ENCODE results near the gene KAZN. TPM values are rescaled to one million over a fixed set of nuclear protein-coding genes. Genes with fewer than 3 reads are reported as not detected.

The KAZN gene
- total and polyA plus RNA-seq, 11 donors = 0.65 to 6.5 (median 2.3) TPM

GRCh38 chr1:14788080-14788479 lies 189.6 kb downstream of the KAZN start:
- no peak overlapping the region for H3K4me3 ChIP-seq
- no peak overlapping the region for H3K27ac ChIP-seq
- DNase-seq (no peak), ATAC-seq (no peak)
- TF ChIP-seq CTCF (IDR thresholded peaks at IDR 0.05) (no peak), POLR2A (IDR thresholded peaks at IDR 0.05) (no peak)
- 79 to 93% (median 80%) methylated on average over 7 of the region's 7 CpGs for WGBS, 4 donors
- H3K9me3 ChIP-seq = no peaks in the 10 kb centered on the region
- intact Hi-C loops (cut with DNase I) = loop anchor here in 2 of 10 donors (10.0 kb wide), 2 partner anchors 117 to 257 kb away; no protein-coding TSS in a partner anchor
- H3K4me1 ChIP-seq = no peaks in the 10 kb centered on the region
- H3K36me3 ChIP-seq = no peaks in the 10 kb centered on the region
- H3K27me3 ChIP-seq = peaks cover 0 to 5% (median 0%) of the 10 kb centered on the region in 9 donors

- ATAC-seq (no peak), DNase-seq (no peak)
- Histone ChIP-seq H3K4me1 (no peaks in the 10 kb centered on the region), H3K4me3 (no peak overlapping the region), H3K9me3 (no peaks in the 10 kb centered on the region), H3K27me3 (no peaks in the 10 kb centered on the region), H3K36me3 (no peaks in the 10 kb centered on the region), H3K27ac (no peak overlapping the region)
- intact Hi-C loops (cut with DNase I) = no loop called here
- TF ChIP-seq CTCF (IDR thresholded peaks at IDR 0.05) (no peak), POLR2A (IDR thresholded peaks at IDR 0.05) (no peak)
- 55 to 67% (median 65%) methylated on average over 7 of the region's 7 CpGs for WGBS, 4 donors
Measured at GRCh38 chr1:14790982-14791381, 192.5 kb downstream of the KAZN start.

- H3K9me3 ChIP-seq = no peaks in the 10 kb centered on the region
- ATAC-seq = no peak
- H3K4me1 ChIP-seq = no peaks in the 10 kb centered on the region
- H3K4me3 ChIP-seq = no peak overlapping the region
- no peak for DNase-seq
- H3K27ac ChIP-seq = no peak overlapping the region
- TF ChIP-seq POLR2A (IDR thresholded peaks at IDR 0.05) (no peak), CTCF (IDR thresholded peaks at IDR 0.05) (no peak)
- intact Hi-C loops (cut with DNase I) = no loop called here
- no peaks in the 10 kb centered on the region for H3K27me3 ChIP-seq
- 84 to 89% (median 87%) methylated on average over 11 to 14 of the region's 14 CpGs for WGBS, 4 donors
- no peaks in the 10 kb centered on the region for H3K36me3 ChIP-seq
Measured at GRCh38 chr1:14791654-14792053, 193.2 kb downstream of the KAZN start.

GRCh38 chr1:14794136-14794768 lies 195.8 kb downstream of the KAZN start:
- H3K27me3 ChIP-seq = no peaks in the 10 kb centered on the region
- ATAC-seq (no peak), DNase-seq (no peak)
- no peak overlapping the region for H3K27ac ChIP-seq
- H3K4me1 ChIP-seq = no peaks in the 10 kb centered on the region
- no peak for TF ChIP-seq CTCF (IDR thresholded peaks at IDR 0.05)
- no peak for TF ChIP-seq POLR2A (IDR thresholded peaks at IDR 0.05)
- H3K36me3 ChIP-seq = no peaks in the 10 kb centered on the region
- no peak overlapping the region for H3K4me3 ChIP-seq
- H3K9me3 ChIP-seq = no peaks in the 10 kb centered on the region
- WGBS, 4 donors = 93 to 94% (median 93%) methylated on average over 4 to 7 of the region's 7 CpGs
- intact Hi-C loops (cut with DNase I) = no loop called here
